GM21576 (cell line): Measurements from ENCODE around the gene RAVER2.
"Not testable (repeated sequence)": the region's sequence is repeated elsewhere in the genome, so short reads cannot be mapped to it uniquely, and the experiment has no call there.

ENCODE experiments used
- ATAC-seq: cut with Tn5 transposase; IDR thresholded peaks from one replicate; pipeline ENCODE4 v1.9.1; 2021; ENCODE audit warnings: mild to moderate bottlenecking, moderate library complexity; ENCODE audit not compliant: unreplicated experiment

Gene RAVER2

GRCh38 chr1:64744492-64745180 lies at the start of gene RAVER2:
Gene RAVER2 (plus strand): TSS chr1:64745075. CDS start chr1:64745173, 98 bp downstream.
- ATAC-seq, result no peak

DNA sequence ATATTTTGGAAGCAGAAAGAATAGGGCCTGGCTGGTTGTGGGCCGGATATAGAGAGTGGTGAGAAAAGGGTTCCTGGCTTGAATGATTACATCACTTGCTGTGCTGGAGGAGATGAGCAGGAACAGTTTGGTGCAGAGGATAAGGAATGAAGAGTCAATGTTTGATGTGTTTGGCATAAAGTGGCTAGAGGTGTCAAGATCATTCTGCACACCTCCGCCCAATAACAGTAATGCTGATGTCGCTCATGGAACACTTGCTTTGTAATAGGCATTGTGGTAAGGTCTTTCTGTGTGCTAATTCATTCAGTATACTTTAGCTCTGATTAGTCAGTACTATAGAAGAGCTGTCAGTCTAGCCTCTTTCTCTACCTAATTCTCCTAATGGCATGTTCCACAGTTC lies 48.0 kb upstream of the RAVER2 start:
- ATAC-seq, result no peak

DNA sequence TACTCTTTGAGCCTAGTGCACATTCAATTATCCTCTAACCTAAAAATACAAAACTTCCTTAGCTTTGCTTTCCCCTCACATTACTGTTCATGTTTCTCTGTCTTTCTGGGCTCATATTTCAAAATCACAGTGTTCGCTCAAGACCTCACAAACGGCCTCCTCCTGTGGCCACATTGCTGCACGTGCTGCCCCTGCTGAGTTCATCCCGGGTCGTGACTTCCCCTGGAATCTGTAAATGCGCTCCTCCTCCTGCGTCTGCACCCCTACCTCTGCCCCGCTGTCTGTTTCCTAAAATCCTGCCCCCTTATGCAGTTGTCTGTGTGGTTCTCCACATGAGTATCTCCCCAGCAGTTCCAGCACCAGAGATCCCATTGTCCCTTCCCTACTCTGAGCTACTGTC lies 45.5 kb upstream of the RAVER2 start:
- ATAC-seq, result no peak

GRCh38 chr1:64701071-64701470 lies 43.8 kb upstream of the RAVER2 start:
- no peak for ATAC-seq

- ATAC-seq, result no peak
Observed at GRCh38 chr1:64701886-64702285, 43.0 kb upstream of the RAVER2 start.

DNA sequence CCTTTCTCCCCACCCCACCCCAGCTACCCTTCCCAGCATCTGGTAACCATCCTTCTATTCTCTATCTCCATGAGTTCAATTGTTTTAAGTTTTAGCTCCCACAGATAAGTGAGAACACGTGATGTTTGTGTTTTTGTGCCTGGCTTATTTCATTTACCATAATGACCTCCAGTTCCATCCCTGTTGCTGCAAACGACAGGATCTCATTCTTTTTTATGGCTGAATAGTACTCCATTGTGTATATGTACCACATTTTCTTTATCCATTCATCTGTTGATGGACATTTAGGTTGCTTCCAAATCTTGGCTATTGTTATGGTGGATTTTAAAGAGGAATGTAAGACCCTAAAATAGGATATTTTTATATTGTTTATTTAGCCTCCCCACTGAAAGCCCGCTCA lies 42.2 kb upstream of the RAVER2 start:
- ATAC-seq, result not testable (repeated sequence)

GRCh38 chr1:64703600-64703999 lies 41.3 kb upstream of the RAVER2 start:
- no peak for ATAC-seq

GRCh38 chr1:64705591-64705990 lies 39.3 kb upstream of the RAVER2 start:
- ATAC-seq, result no peak

DNA sequence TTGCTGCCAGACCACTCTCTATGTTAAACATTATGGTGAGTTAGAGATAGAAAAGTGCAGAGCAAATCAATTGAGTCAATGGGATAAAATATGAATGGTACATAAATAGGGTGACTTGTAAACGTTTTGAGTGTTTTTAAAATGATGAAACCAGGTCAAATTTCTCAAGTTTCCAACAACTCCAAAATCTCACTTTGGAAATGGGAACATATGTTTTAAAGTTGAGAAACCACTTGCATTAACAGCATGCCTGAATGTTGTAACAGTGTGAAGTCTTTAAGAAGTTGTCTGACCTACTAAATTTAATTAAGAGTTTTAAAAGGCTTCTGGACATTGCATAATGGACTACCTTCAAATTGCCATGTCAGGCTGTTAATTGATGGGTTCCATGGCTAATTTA lies 33.6 kb upstream of the RAVER2 start:
- ATAC-seq, result no peak

DNA sequence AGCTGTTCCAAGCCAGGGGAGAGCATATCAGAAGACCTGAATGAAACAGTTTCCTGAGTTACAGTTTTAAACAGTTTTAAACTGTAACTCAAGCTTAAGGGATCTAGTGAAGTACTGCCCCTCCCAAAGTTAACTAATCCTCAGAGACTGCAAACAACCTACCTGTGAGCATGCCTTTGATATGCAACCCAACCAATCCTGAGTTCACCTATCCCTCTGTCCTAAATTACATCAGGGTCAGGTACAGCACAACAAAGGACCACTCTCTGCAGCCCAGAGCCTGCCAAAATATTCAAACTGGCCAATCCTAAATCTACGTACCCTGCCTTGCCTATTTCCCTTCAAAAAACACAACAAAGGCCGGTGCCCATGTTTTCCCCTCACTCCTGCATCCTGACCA lies 32.8 kb upstream of the RAVER2 start:
- ATAC-seq, result no peak

GRCh38 chr1:64715186-64715585 lies 29.7 kb upstream of the RAVER2 start:
- no peak for ATAC-seq

DNA sequence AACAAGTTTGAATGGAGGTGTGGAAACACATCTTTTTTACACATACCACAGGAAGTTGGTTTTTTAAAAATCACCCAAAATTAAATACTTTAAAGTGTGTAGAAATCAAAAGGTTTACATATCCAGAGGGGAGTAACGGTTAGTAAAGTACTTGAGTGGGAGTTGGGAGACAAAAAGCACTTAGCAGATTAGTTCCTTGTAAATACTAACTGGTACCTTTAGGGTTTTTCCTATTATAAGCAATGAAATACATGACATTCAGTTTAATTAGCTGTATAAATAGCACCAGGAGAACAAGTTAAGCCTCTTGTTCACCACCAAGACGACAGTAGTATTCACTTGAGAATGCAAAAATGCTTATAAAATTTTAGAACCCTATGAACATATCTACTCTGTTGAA lies 23.7 kb upstream of the RAVER2 start:
- no peak for ATAC-seq

- no peak for ATAC-seq
Observed at GRCh38 chr1:64721576-64722145, 23.2 kb upstream of the RAVER2 start.

DNA sequence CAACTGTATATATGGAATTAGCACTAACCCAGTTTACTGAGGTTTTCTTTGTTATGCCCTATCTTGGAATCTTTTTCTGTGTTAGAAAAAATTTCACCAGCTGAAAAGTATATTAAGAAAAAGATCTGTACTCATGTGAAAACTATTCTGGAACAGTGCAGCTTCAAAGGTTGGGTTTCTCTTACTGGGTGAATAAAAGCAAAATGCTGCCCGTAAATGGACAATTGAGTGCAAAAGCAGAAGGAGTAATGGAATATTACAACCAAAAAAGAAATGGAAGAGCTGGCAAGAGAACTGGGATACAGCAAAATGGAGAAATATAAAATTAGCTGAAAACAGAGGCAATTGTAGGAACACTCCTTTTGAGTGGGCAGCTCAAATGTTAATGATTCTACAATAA lies 17.0 kb upstream of the RAVER2 start:
- no peak for ATAC-seq

DNA sequence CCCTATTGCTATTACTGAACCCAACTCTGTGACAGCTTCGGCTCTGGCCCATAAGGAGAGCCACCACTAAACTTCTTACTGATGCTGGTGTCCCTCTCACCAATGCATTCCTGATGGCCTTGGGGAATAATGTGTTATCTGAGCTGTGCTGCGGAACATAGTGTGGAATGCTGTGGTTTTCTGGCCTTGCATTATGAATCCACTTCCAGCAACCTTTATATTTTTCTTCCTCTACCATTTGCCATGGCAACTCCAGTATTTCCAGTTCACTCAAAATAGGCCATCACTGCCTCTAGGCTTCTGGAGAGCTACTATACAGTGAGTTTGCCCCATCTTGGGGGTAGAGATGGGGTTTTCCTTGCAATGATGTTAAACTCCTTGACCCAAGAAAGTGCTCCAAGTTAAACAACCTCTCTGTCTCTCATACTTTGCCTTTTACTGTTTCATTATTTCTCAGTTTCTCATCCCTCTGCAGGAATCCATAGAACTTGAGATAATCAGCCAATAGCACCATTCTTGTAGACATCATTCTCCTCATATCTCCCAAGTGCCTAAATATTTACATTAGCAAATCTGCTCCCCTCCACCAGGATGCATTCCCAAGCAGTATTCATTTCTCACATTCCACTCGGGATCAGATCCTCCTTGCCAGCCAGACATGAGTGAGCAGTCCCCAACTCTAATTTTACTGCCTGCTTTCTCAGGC lies 11.1 kb upstream of the RAVER2 start:
- ATAC-seq, result no peak

GRCh38 chr1:64734287-64734652 lies 10.6 kb upstream of the RAVER2 start:
- ATAC-seq, result no peak

GRCh38 chr1:64740687-64741086 lies 4.2 kb upstream of the RAVER2 start:
- not testable (repeated sequence) for ATAC-seq

GRCh38 chr1:64743954-64744491 lies 852 bp upstream of the RAVER2 start:
- ATAC-seq, result no peak

DNA sequence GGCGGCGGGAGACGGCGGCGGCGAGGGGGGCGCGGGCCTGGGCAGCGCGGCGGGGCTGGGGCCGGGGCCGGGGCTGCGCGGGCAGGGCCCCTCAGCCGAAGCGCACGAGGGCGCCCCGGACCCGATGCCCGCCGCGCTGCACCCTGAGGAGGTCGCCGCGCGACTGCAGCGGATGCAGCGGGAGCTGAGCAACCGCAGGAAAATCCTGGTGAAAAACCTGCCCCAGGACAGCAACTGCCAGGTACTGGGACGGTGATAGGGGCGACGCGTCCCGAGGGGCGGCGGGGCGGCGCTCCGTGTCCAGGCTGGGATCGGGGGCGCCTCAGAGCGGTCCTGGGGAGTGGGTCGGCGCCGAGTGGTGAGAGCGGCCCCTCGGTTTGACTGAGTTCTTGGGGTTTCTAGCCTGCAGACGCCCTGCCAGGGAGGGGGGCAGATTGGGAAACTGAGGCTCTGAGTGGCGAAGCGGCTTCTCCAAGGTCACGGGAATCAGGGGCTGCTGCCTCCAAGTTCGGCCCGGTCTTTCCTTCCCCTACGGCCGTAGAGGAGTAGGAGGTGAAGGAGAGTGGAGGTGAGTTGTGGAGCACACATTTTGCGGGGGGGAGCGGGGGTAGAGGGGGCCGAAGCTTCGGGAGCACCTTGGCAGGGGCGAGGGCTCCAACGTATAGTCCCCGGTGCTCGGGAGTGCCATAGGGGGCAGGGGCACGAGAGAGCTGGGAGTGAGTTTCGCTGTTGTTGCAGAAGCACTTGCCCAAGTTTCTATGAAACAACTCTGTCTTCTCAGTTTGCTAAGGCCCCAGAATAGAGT lies 508 bp downstream of the RAVER2 start:
- ATAC-seq, result no peak

GRCh38 chr1:64745986-64746940 lies 1.4 kb downstream of the RAVER2 start:
- ATAC-seq, result no peak
